A204.1 (cell line): ENCODE results near the gene UNC13B.
"Not testable (repeated sequence)": the region's sequence is repeated elsewhere in the genome, so short reads cannot be mapped to it uniquely, and the experiment has no call there.

Experiments
- FAIRE-seq: peaks from 2 replicates; lab custom pipeline; 2012; peaks lifted over from hg19 to GRCh38; lab: Jason Lieb, UNC

Gene UNC13B

DNA sequence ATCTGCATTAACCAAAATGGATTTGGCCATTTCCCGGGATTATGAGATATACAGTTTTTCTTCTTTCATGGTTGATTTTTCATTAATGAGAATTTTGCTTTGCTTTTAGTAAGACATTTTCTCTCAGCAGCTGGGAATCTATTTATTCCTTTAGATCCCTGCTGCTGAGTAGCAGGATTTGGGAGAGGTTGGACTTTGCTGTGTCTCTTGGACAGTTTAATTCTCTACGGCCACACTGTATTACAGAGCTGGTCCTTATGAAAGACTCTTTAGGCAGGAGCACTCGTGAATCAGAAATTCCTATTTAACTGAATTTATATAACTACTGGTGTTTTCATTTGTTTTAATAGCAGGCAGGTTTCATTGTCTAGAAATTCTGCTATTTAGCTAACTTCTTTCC is 1.6 kb downstream of the UNC13B start:
- no peak for FAIRE-seq

GRCh38 chr9:35164711-35165110 is 2.9 kb downstream of the UNC13B start:
- no peak for FAIRE-seq

DNA sequence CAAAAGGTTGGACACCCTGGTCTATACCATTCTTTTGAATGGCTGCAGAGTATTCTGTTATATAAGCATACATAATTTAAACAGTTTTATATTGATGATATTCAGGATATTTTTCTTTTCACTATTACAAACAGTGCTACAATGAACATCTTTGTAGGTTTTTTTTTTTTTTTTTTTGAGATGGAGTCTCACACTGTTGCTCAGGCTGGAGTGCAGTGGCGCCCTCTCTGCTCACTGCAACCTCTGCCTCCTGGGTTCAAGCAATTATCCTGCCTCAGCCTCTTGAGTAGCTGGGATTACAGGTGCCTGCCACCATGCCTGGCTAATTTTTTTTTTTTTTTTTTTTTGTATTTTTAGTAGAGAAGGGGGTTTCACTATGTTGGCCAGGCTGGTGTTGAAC is 5.6 kb downstream of the UNC13B start:
- FAIRE-seq, result not testable (repeated sequence)

DNA sequence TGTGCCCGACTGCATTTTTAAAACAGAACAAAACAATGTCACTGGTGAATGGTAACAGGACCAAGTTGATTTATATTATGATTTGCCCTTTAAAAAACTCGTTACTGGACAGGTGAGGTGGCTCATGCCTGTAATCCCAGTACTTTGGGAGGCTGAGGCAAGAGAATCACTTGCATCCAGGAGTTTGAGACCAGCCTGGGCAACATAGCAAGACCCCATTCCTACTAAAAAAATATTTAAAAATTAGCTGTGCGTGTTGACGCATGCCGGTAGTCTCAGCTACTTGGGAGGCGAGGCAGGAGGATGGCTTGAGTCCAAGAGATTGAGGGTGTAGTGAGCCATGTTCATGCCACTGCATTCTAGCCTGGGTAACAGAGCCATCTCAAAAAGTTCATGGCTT is 7.2 kb downstream of the UNC13B start:
- no peak for FAIRE-seq

DNA sequence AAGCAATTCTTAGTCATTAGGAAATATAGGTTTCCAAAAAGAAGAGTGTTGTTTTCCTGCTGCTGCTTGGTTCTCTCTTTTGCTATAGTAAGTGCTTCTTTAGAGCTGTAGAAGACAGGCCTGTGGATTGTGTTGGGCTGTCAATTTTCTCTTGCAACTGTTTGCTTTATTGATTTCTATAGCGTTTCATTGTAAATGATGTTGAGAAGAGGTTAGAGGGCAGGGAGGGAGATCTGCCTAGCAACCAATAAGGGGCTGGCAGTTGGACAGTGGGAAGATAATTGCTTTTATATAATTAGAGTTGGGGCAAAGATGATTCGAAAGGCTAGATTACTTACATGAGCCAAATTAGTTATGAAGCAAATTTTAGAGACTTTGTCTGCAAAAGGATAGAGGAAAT is 11.1 kb downstream of the UNC13B start:
- no peak for FAIRE-seq

GRCh38 chr9:35177520-35177919 is 15.7 kb downstream of the UNC13B start:
- FAIRE-seq, result no peak

GRCh38 chr9:35179347-35180280 is 17.8 kb downstream of the UNC13B start:
- no peak for FAIRE-seq

DNA sequence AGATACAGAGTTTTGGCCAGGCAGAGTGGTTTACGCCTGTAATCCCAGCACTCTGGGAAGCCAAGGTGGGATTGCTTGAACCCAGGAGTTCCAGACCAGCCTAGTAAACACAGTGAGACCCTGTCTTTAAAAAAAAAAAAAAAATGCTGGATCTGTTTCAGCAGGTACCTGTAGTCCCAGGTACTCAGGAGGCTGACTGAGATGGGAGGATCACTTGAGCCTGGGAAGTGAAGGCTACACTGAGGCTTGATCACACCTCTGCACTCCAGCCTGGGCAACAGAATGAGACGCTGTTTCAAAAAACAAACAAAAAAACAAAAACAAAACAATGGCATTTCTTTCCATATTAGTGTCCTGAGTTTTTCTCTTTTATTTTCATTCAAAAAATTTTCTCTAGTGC is 19.0 kb downstream of the UNC13B start:
- no peak for FAIRE-seq

DNA sequence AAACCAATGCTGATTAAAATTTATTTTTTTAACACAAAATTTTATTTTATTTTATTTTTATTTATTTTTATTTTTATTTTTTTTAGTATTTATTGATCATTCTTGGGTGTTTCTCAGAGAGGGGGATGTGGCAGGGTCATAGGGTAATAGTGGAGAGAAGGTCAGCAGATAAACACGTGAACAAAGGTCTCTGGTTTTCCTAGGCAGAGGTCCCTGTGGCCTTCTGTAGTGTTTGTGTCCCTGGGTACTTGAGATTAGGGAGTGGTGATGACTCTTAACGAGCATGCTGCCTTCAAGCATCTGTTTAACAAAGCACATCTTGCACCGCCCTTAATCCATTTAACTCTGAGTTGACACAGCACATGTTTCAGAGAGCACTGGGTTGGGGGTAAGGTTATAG is 20.6 kb downstream of the UNC13B start:
- not testable (repeated sequence) for FAIRE-seq

- FAIRE-seq, result not testable (repeated sequence)
These were observed 21.4 kb downstream of the UNC13B start for GRCh38 chr9:35182996-35183754.

GRCh38 chr9:35183755-35184480 is 22.1 kb downstream of the UNC13B start:
- FAIRE-seq, result not testable (repeated sequence)

DNA sequence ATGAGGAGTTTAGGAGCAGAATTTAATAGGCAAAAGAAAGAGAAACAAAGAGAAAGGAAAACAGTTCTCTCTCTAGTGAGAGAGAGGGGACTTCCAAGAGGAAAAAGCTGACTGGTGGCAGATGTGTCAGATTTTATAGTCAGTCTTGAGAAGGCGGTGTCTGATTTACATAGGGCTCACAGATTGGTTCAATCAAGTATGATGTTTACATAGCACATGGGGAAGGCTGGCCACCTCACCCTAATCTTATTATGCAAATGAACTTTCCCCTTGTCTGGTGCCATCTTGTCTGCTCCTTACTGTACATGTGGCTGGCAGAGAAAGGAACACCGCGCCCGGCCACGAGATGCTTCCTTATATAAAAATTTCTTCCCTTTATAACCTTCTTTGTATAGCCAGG is 24.7 kb downstream of the UNC13B start:
- no peak for FAIRE-seq

DNA sequence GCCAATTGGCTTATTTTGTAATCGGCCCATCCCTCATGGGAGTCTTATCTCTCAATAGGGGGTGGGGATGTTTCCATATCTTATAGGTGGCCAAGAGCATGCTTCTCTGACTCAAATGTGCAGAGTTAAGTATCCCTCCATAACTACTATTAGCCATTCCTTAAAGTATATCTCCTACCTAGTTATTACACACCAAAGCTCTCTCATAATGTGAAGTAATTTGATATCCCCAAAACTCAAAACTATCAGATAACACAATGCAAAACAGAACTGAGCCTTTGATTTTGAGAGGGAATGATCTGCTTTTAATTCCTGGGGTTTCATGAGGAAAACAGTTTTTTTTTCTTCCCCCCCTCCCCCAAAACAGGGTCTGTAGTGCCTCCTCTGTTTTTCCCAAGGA is 28.4 kb downstream of the UNC13B start:
- FAIRE-seq, result no peak

GRCh38 chr9:35191105-35191504 is 29.3 kb downstream of the UNC13B start:
- FAIRE-seq, result no peak

DNA sequence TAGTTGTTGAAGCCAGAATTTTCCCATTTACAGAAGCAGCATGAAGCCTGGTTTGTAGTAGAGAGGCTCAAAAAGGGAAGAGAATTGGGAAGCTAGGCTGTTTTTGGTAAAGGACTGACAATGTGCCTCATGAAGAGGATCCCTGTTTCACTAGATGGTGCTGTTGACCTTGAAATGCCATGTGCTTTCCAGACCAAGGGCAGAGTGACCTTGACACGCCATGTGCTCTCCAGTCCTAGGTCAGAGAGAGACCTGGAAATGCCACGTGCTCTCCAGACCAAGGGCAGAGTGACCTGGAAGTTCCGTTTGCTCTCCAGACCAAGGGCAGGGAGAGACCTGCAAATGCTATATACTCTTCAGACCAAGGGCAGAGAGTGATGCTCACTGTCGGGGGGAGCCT is 32.0 kb downstream of the UNC13B start:
- FAIRE-seq, result no peak

- FAIRE-seq, result peak; percentile 95
These were observed 33.9 kb downstream of the UNC13B start for GRCh38 chr9:35195683-35196082.

GRCh38 chr9:35198191-35198590 is 36.4 kb downstream of the UNC13B start:
- no peak for FAIRE-seq

GRCh38 chr9:35203528-35203927 is 41.7 kb downstream of the UNC13B start:
- no peak for FAIRE-seq

GRCh38 chr9:35205340-35205739 is 43.5 kb downstream of the UNC13B start:
- no peak for FAIRE-seq

- FAIRE-seq, result no peak
These were observed 50.0 kb downstream of the UNC13B start for GRCh38 chr9:35211854-35212253.

GRCh38 chr9:35220659-35221338 is 59.0 kb downstream of the UNC13B start:
- FAIRE-seq, result no peak

GRCh38 chr9:35225677-35226076 is 63.9 kb downstream of the UNC13B start:
- no peak for FAIRE-seq
